ENCODE data around the gene RAB9A.

- no peak for TF ChIP-seq CTCF (IDR thresholded peaks at IDR 0.05)
- no peak for TF ChIP-seq POLR2A (IDR thresholded peaks at IDR 0.05; ENCODE audit: low read depth)
Observed at GRCh38 chrX:13719192-13719856, 30.4 kb downstream of the RAB9A start.
